Measurements from ENCODE around the gene KLF1.

DNA sequence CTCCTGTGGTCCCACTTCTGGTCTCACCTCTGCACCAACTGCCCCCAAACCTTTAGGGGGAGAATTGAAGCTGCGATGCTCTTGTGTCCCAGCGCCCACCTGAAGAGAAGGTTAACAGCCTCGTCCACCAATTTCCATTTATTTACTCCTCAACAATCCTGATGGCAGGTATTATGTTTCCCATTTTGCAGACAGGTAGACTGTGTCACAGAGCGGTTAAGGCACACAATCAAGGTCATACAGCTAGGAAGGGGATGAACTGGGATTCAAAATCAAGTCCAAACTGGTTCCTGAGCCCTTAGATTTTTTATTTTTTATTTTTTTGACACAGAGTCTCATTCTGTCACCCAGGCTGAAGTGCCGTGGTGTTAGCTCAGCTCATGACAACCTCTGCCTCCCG is 11.9 kb downstream of the KLF1 start:
- TF ChIP-seq, protein P1, sequence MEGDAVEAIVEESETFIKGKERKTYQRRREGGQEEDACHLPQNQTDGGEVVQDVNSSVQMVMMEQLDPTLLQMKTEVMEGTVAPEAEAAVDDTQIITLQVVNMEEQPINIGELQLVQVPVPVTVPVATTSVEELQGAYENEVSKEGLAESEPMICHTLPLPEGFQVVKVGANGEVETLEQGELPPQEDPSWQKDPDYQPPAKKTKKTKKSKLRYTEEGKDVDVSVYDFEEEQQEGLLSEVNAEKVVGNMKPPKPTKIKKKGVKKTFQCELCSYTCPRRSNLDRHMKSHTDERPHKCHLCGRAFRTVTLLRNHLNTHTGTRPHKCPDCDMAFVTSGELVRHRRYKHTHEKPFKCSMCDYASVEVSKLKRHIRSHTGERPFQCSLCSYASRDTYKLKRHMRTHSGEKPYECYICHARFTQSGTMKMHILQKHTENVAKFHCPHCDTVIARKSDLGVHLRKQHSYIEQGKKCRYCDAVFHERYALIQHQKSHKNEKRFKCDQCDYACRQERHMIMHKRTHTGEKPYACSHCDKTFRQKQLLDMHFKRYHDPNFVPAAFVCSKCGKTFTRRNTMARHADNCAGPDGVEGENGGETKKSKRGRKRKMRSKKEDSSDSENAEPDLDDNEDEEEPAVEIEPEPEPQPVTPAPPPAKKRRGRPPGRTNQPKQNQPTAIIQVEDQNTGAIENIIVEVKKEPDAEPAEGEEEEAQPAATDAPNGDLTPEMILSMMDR (conservative IDR thresholded peaks at IDR 0.05; ENCODE audit: low read depth, low read length): no peak
- no peak for TF ChIP-seq EZH2 (IDR thresholded peaks at IDR 0.05; ENCODE audit: borderline replicate concordance, low read depth, low read length, poor library complexity, severe bottlenecking)
